GM20431 (cell line): ENCODE data around the gene SGPL1.
"Not testable (repeated sequence)": the region's sequence is repeated elsewhere in the genome, so short reads cannot be mapped to it uniquely, and the experiment has no call there.

Experiments used
- in situ Hi-C: fragments of 300-500 bp; cut with MseI, MboI; formaldehyde crosslinking; loops from one replicate; pipeline ENCODE4 v1.15.0; 2020; ENCODE audit warnings: low sequenced_read_pairs; ENCODE audit not compliant: unreplicated experiment

SGPL1 gene, protein sequence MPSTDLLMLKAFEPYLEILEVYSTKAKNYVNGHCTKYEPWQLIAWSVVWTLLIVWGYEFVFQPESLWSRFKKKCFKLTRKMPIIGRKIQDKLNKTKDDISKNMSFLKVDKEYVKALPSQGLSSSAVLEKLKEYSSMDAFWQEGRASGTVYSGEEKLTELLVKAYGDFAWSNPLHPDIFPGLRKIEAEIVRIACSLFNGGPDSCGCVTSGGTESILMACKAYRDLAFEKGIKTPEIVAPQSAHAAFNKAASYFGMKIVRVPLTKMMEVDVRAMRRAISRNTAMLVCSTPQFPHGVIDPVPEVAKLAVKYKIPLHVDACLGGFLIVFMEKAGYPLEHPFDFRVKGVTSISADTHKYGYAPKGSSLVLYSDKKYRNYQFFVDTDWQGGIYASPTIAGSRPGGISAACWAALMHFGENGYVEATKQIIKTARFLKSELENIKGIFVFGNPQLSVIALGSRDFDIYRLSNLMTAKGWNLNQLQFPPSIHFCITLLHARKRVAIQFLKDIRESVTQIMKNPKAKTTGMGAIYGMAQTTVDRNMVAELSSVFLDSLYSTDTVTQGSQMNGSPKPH

GRCh38 chr10:70815504-70816219 is at the start of gene SGPL1:
SGPL1 (plus strand) TSS chr10:70815948; CDS start chr10:70816854, 906 bp downstream.
- in situ Hi-C loops = loop anchor here (10.0 kb wide), 1 partner anchor 59 kb away; no protein-coding TSS in a partner anchor

DNA sequence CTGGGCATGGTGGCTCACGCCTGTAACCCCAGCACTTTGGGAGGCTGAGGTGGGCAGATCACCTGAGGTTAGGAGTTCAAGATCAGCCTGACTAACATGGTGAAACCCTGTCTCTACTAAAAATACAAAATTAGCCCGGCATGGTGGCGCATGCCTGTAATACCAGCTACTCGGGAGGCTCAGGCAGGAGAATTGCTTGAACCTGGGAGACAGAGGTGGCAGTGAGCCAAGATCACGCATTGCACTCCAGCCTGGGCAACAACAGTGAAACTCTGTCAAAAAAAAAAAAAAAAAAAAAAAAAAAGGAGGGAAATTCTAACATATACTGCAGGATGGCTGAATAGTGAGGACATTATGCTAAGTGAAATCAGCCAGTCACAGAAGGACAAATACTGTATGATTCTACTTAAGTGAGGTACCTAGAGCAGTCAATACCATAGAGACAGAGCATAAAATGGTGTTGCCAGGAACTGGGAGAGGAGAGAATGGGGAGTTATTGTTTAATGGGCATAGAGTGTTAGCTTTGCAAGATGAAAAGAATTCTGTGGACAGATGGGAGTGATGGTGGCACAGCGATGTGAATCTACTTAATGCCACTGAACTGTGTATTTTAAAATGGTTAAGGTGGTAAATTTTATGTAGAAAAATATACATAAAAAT is 47.6 kb upstream of the SGPL1 start:
- in situ Hi-C loops = not testable (repeated sequence)

GRCh38 chr10:70769121-70769520 is 46.6 kb upstream of the SGPL1 start:
- in situ Hi-C loops = no loop called here

- in situ Hi-C loops = no loop called here
Observed at GRCh38 chr10:70770001-70770400, 45.7 kb upstream of the SGPL1 start.

DNA sequence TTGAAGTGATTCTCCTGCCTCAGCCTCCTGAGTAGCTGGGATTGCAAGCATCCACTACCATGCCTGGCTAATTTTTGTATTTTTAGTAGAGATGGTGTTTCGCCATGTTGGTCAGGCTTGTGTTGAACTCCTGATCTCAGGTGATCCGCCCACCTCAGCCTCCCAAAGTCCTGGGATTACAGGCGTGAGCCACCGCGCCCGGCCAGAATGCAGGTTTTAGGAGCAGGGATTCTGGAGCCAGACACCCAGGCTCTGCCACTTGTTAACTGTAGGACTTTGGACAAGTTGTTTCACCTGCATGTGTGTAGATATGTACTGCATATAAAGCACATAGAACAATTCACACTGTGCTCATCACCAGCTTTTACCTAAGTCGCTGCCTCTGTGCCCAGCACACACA is 45.2 kb upstream of the SGPL1 start:
- in situ Hi-C loops = not testable (repeated sequence)

GRCh38 chr10:70771311-70772194 is 44.2 kb upstream of the SGPL1 start:
- in situ Hi-C loops = no loop called here

DNA sequence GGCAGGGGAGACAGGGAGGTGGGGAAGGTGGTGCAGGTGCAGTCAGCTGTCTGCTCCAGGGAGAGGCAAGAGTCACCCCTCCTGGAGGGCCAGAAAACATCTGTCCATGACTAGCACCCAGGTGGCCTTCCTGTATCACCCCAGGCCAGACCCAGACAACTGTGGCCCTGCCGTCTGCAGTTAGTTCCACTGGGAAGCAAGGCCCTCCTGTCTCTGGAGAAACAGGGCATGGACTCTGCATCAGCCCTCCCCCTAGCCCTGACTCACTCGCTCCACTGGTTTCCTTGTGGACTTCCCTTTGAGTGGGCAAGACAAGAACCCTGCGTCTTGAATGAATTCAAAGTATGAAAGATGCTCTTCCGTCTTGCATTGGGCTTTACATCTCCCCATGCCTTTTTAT is 43.1 kb upstream of the SGPL1 start:
- in situ Hi-C loops = no loop called here

DNA sequence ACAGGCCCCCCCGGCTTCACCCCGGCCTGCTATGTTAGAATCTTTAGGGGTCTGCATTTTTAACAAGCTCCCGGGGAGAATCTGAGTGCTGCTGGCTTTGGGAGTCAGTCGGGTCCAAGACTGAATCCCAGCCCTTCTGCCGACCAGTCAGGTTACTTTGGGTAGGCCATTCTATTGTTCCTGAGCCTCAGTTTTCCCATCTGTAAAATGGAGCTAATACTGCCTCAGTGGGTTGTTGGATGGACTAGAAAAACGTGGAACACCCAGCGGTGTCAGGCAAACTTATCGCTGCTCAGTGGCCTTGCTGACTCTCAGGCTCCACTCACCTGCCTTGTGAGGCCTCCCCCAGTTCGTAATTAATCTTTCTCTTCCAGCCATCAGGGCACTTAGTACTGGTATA is 42.3 kb upstream of the SGPL1 start:
- in situ Hi-C loops = no loop called here

DNA sequence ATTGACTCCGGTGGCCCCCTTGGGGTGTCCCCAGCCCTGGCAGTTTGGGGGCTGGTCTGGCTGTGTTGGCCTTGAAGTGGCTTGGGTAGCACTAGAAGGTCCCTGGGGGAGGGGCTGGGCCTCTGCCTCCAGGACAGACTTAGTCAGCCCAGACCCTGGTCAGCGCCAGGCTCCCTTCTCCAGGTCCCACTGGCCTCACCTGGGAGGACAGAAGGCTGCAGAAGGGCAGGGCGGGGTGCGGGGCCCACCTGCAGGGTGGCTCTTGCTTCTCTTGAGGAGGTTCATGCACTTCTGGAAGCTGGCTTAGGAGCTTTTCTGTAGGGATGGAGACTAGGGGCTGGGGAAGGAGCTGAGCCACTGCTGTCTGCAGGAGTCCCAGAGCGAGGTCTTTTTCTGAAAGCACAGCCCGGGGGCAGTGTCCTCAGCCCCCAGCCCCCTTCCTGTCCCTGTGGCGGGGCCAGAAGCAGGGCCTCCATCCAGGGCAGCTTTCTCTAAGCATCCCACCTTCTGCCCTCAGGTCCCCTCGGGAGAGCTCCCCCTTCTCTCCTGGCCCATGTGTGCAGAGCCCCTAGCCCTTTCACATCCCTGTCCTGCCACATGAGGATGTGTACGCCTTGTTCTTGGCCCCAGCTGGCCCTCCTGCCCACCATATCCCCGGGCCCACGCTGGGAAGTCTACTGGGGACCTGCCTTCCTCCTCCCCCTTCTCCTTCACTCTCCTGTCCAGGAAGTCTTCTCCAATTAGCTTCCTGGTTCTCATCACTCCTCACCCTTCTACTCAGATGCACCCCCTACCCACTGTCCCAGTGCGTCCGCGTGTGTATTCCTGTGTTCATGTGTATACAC is 41.6 kb upstream of the SGPL1 start:
- in situ Hi-C loops = no loop called here

GRCh38 chr10:70774810-70775678 is 40.7 kb upstream of the SGPL1 start:
- in situ Hi-C loops = no loop called here

DNA sequence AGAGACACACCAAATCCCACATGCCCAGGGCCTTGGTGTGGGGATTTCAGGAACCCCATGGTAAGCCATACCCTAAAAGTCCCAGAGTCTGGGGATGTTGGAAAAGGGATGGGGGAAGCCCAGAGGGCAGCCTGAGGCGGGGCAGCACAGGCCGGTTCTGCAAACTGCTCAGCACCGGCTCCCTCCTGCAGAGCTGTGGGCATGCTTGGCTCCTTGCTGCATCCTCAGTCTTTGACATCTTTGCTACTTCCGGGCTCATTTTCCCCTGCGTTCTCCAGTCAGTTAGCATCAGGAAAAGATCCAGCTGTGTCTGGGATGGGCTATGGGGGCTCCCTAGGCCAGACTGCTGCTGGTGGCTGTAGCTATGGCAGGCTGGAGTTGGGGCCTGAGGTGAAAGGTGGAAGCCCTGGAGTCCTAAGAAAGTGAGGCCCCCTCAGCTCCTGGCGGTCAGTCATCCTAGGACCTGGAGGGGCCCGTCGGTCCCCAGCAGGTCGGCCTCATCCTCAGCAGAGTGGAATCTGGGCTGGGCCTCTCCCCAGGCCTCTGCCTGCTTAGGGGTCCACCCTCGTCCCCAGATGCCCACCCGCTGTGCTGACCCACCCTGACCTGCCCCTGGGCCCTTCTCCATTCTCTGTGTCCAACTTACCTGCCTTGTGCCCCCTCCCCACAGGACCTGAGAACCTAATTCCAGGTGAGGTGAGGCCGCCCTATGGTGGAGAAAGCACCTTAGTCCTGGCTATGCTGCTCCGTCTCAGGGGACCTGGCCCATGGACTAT is 39.9 kb upstream of the SGPL1 start:
- in situ Hi-C loops = no loop called here

- in situ Hi-C loops = no loop called here
Observed at GRCh38 chr10:70776455-70777005, 39.2 kb upstream of the SGPL1 start.

DNA sequence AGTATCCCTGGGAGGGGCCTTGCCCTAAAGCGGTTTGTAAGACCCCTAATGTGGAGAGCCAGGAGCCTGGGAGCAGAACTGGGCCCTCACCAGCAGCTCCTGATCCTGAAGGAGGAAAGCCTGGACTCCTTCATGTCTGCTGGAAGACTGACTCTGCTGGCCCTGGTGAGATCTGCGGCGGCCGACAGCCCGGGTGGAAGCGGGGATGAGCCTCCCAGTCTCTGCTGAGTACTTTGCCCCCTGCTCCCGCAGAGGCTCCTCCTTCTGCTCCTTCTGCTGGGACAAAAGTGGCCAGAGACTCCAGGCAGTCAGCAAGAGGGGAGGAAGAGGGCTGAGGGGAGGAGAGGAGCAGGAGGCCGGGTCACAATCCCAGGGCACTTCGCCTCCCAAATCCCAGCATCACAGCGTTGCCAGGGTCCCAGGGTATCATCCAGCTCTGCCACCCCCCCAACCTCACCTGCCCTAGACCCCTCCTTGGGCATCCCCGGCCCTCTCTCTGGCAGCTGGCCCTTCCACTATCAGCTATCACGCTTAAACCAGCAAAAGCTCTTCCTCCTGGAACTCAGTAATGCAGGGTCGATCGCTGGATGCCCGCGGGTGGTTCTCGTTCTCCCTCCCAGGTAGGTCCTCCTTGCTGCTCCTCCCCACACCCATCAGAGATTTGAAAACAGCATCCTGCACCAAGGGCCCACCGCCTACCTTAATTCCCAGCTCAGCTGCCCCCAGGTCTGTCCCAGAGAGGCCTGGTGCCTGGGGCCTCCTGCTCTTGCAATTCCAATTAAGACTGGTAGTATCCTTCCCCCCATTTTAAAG is 38.5 kb upstream of the SGPL1 start:
- in situ Hi-C loops = no loop called here

DNA sequence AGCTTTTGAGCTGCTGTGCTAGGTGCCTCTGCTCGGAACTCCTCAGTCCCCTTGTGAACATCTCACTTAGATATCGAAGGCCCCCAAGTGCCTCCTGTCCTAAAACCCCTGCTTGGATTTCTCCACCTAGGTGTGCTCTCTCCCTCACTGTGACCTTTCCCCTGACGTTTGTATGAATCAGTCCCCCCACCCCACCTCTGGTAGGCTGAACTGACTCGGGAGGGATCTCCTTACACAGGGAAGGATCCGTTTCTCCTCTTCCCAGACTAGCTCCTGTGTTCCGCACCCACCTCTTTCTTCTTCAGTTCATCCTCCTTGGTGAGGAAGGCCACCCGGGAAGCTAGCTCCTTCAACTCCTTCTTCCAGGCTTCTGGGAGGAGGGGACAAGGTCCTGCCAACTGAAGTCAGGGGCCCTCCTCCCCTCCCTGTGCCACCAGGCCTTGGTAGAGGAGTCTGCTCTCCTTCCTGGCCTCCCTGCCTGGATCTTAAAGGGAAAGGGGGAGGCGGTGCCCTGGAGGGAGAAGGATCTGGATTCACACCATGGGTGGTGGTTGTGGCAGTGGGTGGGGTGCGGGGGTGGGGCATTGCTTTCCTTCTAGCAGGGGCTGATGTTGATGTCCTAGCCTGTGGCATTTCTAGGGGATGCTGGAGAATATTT is 37.4 kb upstream of the SGPL1 start:
- in situ Hi-C loops = no loop called here

DNA sequence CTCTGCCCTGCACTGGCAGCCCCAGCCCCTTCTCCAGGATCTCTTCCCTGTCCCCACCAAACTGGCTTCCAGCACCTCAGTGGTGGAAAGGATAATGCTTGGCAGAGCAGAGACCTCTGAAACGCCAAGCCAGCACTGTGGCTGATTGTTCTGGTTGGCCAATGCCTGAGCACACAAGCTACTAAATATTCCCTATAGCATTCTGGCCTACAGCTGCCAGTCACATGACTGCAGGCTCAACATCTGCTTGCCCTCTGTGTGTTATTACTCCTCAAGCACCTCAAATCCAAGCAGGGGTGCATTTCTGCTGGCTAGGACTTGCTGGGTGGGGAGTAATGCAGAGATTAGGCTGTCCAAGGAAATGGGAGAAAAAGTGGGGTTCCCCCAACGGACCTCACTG is 36.7 kb upstream of the SGPL1 start:
- in situ Hi-C loops = no loop called here
